Effector CD8-positive, alpha-beta T cell (primary cell): Measurements from ENCODE around the gene PLCL1.

ENCODE experiments used
- DNase-seq: peaks from one replicate; lab custom pipeline; 2025; lab: John Stamatoyannopoulos, UW

The PLCL1 gene

GRCh38 chr2:197857476-197858107 is 53.2 kb downstream of the PLCL1 start:
- DNase-seq = no peak

GRCh38 chr2:197858607-197859140 is 54.3 kb downstream of the PLCL1 start:
- no peak for DNase-seq

GRCh38 chr2:197862246-197862955 is 58.0 kb downstream of the PLCL1 start:
- no peak for DNase-seq

GRCh38 chr2:197863744-197864143 is 59.4 kb downstream of the PLCL1 start:
- no peak for DNase-seq

GRCh38 chr2:197866455-197866854 is 62.1 kb downstream of the PLCL1 start:
- no peak for DNase-seq

GRCh38 chr2:197867033-197867432 is 62.6 kb downstream of the PLCL1 start:
- DNase-seq = no peak

GRCh38 chr2:197867624-197868023 is 63.2 kb downstream of the PLCL1 start:
- DNase-seq = no peak

GRCh38 chr2:197868206-197868605 is 63.8 kb downstream of the PLCL1 start:
- DNase-seq = no peak

- no peak for DNase-seq
These were observed 64.6 kb downstream of the PLCL1 start for GRCh38 chr2:197869041-197869440.

GRCh38 chr2:197869501-197870111 is 65.2 kb downstream of the PLCL1 start:
- no peak for DNase-seq

GRCh38 chr2:197870137-197870536 is 65.7 kb downstream of the PLCL1 start:
- no peak for DNase-seq

GRCh38 chr2:197871780-197872456 is 67.5 kb downstream of the PLCL1 start:
- DNase-seq = no peak

- DNase-seq = no peak
These were observed 68.9 kb downstream of the PLCL1 start for GRCh38 chr2:197873293-197873701.

- no peak for DNase-seq
These were observed 71.4 kb downstream of the PLCL1 start for GRCh38 chr2:197875763-197876162.

GRCh38 chr2:197876524-197876923 is 72.1 kb downstream of the PLCL1 start:
- no peak for DNase-seq

- DNase-seq = no peak
These were observed 72.6 kb downstream of the PLCL1 start for GRCh38 chr2:197877038-197877437.

GRCh38 chr2:197878792-197879191 is 74.4 kb downstream of the PLCL1 start:
- no peak for DNase-seq

GRCh38 chr2:197879812-197880408 is 75.5 kb downstream of the PLCL1 start:
- no peak for DNase-seq

- no peak for DNase-seq
These were observed 79.1 kb downstream of the PLCL1 start for GRCh38 chr2:197883354-197884032.

- DNase-seq = no peak
These were observed 79.9 kb downstream of the PLCL1 start for GRCh38 chr2:197884252-197884651.

GRCh38 chr2:197885126-197885525 is 80.7 kb downstream of the PLCL1 start:
- no peak for DNase-seq
